Right lobe of liver (tissue), 6 donors: ENCODE measurements around the gene AIPL1. TPM values are rescaled to one million over a fixed set of nuclear protein-coding genes. Genes with fewer than 3 reads are reported as not detected.

Source experiments
- ATAC-seq, 4 donors: fragments of 200-7000 bp; cut with Tn5 transposase; one replicate each; pipeline ENCODE4 v1.9.1; 2020; ENCODE audit warnings: mild to moderate bottlenecking in 4 of 4, moderate library complexity in 4 of 4
- DNase-seq, 3 donors: peaks; one replicate each; pipeline ENCODE4 v3.0.0-alpha.2; 2020
- H3K27ac ChIP-seq, 3 donors: fragments of 200-600 bp; one replicate each; pipeline ENCODE4 v1.8.0; 2022
- H3K27me3 ChIP-seq, 2 donors: fragments of 200-600 bp; one replicate each; pipeline ENCODE4 v1.8.0; 2022
- H3K36me3 ChIP-seq, 4 donors: fragments of 200-600 bp; sonication (generic) in 1 of 4; one replicate each; pipeline versions ENCODE4 v1.5.1 to v1.8.0; 2017 to 2022; ENCODE audit warnings: control low read depth in 1 of 4
- H3K4me1 ChIP-seq, 4 donors: fragments of 200-600 bp; sonication (generic) in 1 of 4; one replicate each; pipeline versions ENCODE4 v1.5.1 to v1.8.0; 2017 to 2022; ENCODE audit warnings: control low read depth in 1 of 4
- H3K4me3 ChIP-seq, 3 donors: fragments of 200-600 bp; one replicate each; pipeline ENCODE4 v1.8.0; 2022
- H3K9me3 ChIP-seq, 4 donors: fragments of 200-600 bp; sonication (generic) in 1 of 4; one replicate each; pipeline versions ENCODE4 v1.5.1 to v1.8.0; 2017 to 2022; ENCODE audit warnings: control low read depth in 1 of 4
- CTCF ChIP-seq, 4 donors: fragments of 200-600 bp in 3 of 4; fragments of 450-650 bp in 1 of 4; IDR thresholded peaks; one replicate each; pipeline versions ENCODE4 v1.5.1 to v1.8.0; 2016 to 2022; ENCODE audit warnings: antibody characterized with exemption in 4 of 4, mild to moderate bottlenecking in 2 of 4
- POLR2A ChIP-seq: fragments of 450-650 bp; IDR thresholded peaks from one replicate; pipeline ENCODE4 v1.6.1; 2017; ENCODE audit warnings: antibody characterized with exemption, mild to moderate bottlenecking
- WGBS: methylation state at CpG from one replicate; pipeline ENCODE4 v1.1.6; 2018; ENCODE audit warnings: low coverage, low lambda C conversion rate; ENCODE audit not compliant: insufficient coverage; ENCODE audit errors: missing lambda C conversion rate; 5-methylcytosine and 5-hydroxymethylcytosine counted together
- intact Hi-C, 2 donors: fragments of 100-400 bp; cut with DNase I; formaldehyde crosslinking; loops; one replicate each; pipeline versions ENCODE4 v1.11.2 to v1.14.1; 2022
- total RNA-seq, 6 experiments: library from RNA; depleted of rRNA in 2 of 6; stranded (reverse); fragments of >200 nt in 2 of 6; fragmentation: NEBNext Ultra II Directional in 3 of 6; extraction: Animal tissue kit (Norgen Biotek cat#: 25700) in 3 of 6; gene quantifications; one replicate each; pipeline versions ENCODE4 v1.1.0 to v1.2.4, GENCODE V29; 2016 to 2023
- donor health status: DM: no; HTN: yes; CAD: no.
- donor health status: DM: no; HTN: no; CAD: no.
- donor health status: DM: no; HTN: no; CAD: no.
- donor health status: DM: no; HTN: yes; CAD: no.
- donor health status: DM: no; HTN: yes; CAD: no.

The AIPL1 gene
- total RNA-seq, 6 experiments from 2014 or later = not detected

- DNase-seq (peak in 1 of 3 donors; percentile 21), ATAC-seq (peak in 2 of 4 donors; percentile 15 to 80)
- no peaks in the 10 kb centered on the region for H3K4me1 ChIP-seq
- no peak for TF ChIP-seq POLR2A
- no peak for TF ChIP-seq CTCF (IDR thresholded peaks at IDR 0.05)
- H3K36me3 ChIP-seq = no peaks in the 10 kb centered on the region
- intact Hi-C loops = no loop called here
- no peaks in the 10 kb centered on the region for H3K27me3 ChIP-seq
- H3K27ac ChIP-seq = no peak overlapping the region
- no peak overlapping the region for H3K4me3 ChIP-seq
- WGBS = 63% methylated on average over 12 of the region's 14 CpGs
- no peaks in the 10 kb centered on the region for H3K9me3 ChIP-seq
Observed at GRCh38 chr17:6456914-6457687, 22.2 kb upstream of the AIPL1 start.

- no CpG with 5 or more reads among the region's 9 CpGs for WGBS
- intact Hi-C loops = no loop called here
- Histone ChIP-seq H3K27me3 (no peaks in the 10 kb centered on the region), H3K4me3 (no peak overlapping the region), H3K4me1 (no peaks in the 10 kb centered on the region), H3K27ac (no peak overlapping the region), H3K9me3 (no peaks in the 10 kb centered on the region), H3K36me3 (no peaks in the 10 kb centered on the region)
- no peak for TF ChIP-seq CTCF (IDR thresholded peaks at IDR 0.05)
- TF ChIP-seq POLR2A = no peak
- DNase-seq = peak in 1 of 3 donors; percentile 30
- ATAC-seq = no peak
Observed at GRCh38 chr17:6456321-6456720, 21.4 kb upstream of the AIPL1 start.

DNA sequence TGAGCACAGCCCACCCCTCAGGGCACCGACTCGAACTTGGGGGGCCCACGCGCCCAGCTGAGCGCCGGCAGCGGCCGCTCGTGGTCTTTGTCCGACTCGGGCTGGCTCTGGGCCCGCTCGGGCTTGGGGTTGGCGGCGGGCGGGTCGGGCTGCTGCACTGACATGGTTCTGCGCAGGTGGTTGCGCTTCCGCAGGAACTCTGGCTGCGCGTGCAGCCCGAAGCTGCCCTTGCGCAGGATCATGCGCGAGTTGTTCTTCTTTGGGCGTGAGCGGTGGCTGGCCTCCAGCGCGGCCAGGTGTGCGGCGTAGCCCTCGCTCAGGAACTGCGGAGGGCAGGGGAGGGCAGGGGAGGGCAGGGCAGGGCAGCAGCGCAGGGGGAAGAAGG lies 20.4 kb upstream of the AIPL1 start:
- Histone ChIP-seq H3K4me1 (no peaks in the 10 kb centered on the region), H3K27ac (no peak overlapping the region), H3K27me3 (no peaks in the 10 kb centered on the region), H3K36me3 (no peaks in the 10 kb centered on the region), H3K9me3 (no peaks in the 10 kb centered on the region), H3K4me3 (no peak overlapping the region)
- DNase-seq (no peak), ATAC-seq (peak in 1 of 4 donors; percentile 25)
- TF ChIP-seq POLR2A = no peak
- TF ChIP-seq CTCF (IDR thresholded peaks at IDR 0.05) = no peak
- intact Hi-C loops = no loop called here
- 6% methylated on average over 15 of the region's 35 CpGs for WGBS

DNA sequence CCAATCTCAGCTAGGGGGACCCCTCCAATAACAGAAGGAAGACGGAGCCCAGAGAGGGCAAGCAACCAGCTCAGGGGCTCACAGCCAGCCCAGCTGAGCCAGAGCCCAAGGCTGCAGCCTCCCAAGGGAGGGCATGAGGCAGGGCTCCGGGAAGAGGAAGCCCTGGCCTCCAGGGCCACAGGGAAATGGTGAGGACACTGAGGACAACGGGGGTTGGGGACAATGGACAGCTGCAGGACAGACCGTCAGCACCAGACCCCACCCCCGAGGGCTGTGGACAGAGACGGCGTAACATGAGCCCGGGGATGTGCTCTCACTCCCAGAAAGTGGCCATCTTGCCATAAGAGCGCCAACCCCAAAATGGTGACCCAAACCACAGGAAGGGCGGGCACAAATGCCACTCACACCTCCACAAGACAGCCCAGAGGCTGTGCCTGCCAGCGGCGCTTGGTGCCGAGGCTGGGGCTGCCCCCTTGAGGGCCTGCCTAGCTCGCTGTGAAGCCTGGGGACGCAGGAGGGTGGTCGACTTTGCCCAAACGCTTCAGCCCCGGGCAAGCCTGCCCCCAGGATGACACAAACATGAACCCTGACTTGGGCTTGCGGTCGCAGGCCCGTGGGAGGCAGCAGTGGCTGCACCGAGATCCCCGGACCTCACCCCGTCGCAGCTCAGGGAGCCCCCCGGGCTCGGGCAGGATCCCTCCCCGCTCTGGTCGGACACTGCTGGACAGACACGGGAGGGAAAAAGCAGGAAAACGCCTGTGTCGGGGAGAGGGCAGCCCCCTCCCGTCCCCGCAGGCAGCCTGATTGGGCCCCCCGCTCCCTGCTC lies 19.8 kb upstream of the AIPL1 start:
- Histone ChIP-seq H3K4me3 (no peak overlapping the region), H3K27ac (no peak overlapping the region)

More for the DNA sequence above, 19.8 kb upstream of the AIPL1 start:
- TF ChIP-seq CTCF (IDR thresholded peaks at IDR 0.05) (no peak), POLR2A (no peak)
- DNase-seq = no peak
- intact Hi-C loops = no loop called here
- H3K9me3 ChIP-seq = no peaks in the 10 kb centered on the region
- no peaks in the 10 kb centered on the region for H3K4me1 ChIP-seq
- no peak for ATAC-seq
- WGBS = 57% methylated on average over 5 of the region's 35 CpGs
- no peaks in the 10 kb centered on the region for H3K36me3 ChIP-seq
- H3K27me3 ChIP-seq = no peaks in the 10 kb centered on the region
